GM12865 (cell line): ENCODE measurements around the gene ITPRIP.

Experiments used
- DNase-seq: peaks from one replicate; pipeline ENCODE4 v3.0.0; 2010; ENCODE audit warnings: low read depth
- H3K4me3 ChIP-seq: 2 replicates; pipeline ENCODE4 v1.5.1; 2011; ENCODE audit warnings: mild to moderate bottlenecking, low read depth, low read length, control low read depth
- TF ChIP-seq, protein P1 (sequence below): IDR thresholded peaks from 2 replicates; pipeline ENCODE4 v1.5.1; 2011; ENCODE audit warnings: low read length, control low read depth, low read depth, inconsistent platforms; ENCODE audit not compliant: insufficient read depth; ENCODE audit errors: missing control alignments

The ITPRIP gene

DNA sequence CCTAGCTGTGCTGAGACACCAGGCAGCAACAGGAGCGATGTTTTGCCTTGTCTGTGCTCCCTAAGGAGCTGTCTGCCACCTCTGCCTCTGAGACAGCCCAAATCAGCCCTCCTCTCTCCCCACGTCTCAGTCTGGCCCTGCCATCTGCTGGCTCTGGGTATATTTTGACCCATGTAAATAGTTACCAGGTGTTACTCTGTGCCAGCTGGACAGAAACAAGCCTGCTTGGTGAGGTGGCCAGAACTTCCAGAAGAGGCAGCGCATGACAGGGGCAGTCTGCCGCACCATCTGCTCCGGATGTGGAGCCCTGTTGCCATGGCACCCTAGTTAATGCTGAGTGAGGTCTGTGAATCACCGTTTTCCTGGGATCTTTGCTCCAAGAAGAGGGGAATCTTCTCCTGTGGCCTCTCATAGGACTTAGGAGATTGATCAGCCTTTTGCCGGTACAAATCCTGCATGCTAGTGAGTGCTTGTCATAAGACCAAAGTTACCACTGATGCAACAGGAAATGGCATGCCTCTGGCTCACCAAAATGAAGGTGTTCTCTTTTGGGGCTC is 37.5 kb downstream of the ITPRIP start:
- no peak overlapping the region for H3K4me3 ChIP-seq
- no peak for DNase-seq
- TF ChIP-seq, protein P1, sequence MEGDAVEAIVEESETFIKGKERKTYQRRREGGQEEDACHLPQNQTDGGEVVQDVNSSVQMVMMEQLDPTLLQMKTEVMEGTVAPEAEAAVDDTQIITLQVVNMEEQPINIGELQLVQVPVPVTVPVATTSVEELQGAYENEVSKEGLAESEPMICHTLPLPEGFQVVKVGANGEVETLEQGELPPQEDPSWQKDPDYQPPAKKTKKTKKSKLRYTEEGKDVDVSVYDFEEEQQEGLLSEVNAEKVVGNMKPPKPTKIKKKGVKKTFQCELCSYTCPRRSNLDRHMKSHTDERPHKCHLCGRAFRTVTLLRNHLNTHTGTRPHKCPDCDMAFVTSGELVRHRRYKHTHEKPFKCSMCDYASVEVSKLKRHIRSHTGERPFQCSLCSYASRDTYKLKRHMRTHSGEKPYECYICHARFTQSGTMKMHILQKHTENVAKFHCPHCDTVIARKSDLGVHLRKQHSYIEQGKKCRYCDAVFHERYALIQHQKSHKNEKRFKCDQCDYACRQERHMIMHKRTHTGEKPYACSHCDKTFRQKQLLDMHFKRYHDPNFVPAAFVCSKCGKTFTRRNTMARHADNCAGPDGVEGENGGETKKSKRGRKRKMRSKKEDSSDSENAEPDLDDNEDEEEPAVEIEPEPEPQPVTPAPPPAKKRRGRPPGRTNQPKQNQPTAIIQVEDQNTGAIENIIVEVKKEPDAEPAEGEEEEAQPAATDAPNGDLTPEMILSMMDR: no peak

DNA sequence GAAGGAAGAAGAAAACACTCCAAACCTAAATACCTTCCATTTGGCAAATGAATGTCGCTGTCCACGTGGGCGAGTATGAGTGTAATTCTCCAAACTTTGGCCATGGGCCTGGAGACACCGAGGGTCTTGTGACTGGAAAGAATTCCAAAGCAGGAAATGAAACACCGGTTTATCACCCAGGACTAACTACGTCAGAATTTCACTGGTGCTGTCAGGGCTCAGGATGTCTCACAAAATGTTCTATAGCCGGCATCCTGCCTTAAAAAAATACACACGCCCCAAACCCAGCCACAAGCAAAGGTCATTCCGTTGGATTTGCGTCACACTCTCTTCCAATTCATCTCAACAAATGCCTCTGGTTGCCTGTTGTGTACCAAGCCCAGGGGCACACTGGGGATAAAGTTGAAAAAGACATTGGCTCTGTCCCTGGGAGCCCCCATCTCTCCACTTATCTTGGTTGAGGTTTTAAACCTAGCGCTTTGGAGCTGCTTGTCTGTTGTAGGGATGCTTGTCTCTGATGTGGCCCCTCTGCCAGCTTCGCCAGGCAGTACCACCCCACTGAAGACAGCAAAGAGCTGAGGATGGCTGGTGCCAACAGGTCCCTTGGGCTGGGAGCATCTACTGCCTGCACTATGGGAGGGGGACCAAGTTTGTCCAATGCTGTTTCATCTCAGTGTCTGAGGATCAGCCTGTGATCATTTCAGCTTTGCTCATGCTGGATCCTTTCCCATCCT is 38.1 kb downstream of the ITPRIP start:
- no peak for DNase-seq
- TF ChIP-seq, protein P1: no peak
- no peak overlapping the region for H3K4me3 ChIP-seq

DNA sequence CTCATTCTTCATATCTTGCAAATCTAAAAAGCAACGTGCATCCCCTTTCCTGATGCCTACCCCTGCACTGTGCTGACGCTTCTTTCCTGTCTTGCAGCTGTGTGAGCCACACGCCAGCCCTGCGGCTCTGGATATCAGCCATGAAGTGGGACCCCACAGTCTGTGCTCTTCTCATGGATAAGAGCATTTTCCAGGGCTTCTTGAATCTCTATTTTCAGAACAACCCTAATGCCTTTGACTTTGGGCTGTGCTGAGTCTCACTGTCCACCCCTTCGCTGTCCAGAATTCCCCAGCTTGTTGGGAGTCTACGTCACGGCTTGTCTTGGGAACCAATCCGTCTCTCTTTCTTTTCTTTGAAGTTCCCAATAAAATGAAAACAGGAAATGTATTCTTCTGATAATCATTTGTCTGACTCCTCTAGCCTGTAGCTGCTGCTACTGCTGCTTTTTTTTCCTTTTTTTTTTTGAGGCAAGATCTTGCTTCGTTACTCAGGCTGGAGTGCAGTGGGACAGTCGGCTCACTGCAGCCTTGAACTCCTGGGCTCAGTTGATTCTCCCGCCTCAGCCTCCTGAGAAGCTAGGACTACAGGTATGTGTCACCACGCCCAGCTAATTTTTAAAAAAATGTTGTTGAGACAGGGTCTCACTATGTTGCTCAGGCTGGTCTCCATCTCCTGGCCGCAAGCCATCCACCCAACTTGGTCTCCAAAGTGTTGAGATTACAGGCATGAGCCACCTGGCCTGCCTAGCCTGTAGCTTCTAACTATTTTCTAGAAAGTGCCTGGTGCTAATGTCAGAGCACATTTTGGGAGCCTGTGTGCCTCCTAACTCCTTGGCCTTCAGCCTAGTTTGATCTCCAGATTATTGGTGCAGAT is 39.0 kb downstream of the ITPRIP start:
- no peak for DNase-seq
- TF ChIP-seq, protein P1: no peak

DNA sequence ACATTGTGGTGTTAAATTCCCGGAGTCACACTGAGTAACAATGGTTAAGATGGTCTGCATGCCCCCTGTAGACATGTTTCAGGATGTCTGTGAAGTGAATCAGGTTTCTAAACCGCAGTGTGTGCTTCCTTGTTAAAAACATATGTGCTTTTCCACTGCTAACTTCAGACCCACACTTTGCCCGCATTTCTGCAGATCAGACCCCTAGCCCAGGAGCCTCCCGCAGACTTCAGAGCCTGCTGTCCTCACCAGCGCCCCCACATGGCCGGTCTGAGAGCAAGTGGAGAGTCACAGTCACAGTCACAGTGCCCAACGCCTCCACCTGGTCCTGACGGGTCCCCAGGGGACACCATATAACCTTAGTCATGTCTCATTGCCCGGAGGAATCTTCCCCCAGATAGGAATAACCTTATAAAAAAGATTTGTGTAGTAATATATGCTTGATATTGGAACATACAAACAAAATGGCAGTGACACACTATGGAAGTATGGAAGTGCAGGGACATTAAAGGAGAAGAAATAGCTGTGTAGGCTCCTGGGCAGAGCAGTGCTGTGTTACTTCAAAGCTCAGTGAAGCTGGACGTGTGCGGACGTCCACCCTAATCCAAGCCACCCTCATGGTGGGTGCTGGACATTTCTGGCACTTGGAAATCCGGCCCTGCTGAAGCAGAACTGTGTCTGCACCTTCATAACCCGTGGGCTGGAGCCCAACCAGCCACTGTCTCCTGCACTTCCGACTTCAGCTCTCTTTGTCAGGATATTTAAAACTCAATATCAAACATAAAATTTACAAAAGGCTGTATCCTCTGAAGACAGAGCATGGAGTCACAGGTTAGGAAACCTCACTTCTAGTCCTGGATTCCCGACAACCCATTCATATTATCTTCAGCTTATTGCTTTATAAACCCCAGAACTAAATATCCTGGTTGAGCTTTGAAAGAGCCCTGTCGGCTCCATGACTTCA is 40.3 kb downstream of the ITPRIP start:
- H3K4me3 ChIP-seq: no peak overlapping the region
- DNase-seq: no peak
- TF ChIP-seq, protein P1: peak; percentile 35

More for the DNA sequence above, 39.0 kb downstream of the ITPRIP start:
- no peak overlapping the region for H3K4me3 ChIP-seq

DNA sequence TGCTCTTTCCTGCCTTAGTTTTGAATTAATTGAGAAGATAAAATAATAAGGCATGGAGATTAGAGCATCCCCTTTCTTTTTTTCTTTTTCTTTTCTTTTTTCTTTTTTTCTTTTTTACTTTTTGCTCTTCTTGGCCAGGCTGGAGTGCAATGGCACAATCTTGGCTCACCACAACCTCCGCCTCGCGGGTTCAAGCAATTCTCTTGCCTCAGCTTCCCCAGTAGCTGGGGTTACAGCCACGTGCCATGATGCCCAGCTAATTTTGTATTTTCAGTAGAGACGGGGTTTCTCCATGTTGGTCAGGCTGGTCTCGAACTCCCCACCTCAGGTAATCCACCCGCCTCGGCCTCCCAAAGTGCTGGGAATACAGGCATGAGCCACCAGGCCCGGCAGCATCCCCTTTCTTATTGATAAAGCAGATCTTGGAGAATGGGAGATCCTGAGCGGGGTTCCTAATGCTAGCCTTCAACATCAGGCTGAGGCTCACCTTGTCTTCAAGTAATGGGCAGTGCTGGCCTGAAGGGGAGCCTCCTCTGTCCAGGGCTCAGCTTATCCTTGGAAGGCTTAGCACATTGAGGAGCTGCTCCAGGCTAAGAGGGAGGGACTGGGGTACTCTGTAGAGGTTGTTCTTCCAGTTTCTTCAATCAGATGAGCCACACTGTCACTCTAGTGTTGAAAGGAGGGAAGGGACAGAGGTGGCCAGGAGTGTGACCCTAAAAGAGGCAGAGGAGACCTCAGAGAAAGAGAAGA is 41.4 kb downstream of the ITPRIP start:
- DNase-seq: no peak
- H3K4me3 ChIP-seq: no peak overlapping the region
- TF ChIP-seq, protein P1: no peak
